Neural cell (in vitro differentiated cells): ENCODE results near the gene CDK2AP2. TPM values are rescaled to one million over a fixed set of nuclear protein-coding genes. Genes with fewer than 3 reads are reported as not detected.

ENCODE experiments used
- H2AFZ ChIP-seq: fragments of 200-600, 300-800 bp; sonication (generic), shearing (Covaris generic); 2 replicates; pipeline ENCODE4 v1.6.0; 2014; ENCODE audit warnings: low read depth, mild to moderate bottlenecking, antibody characterized with exemption, low read length, moderate library complexity
- H3F3A ChIP-seq: fragments of 200-600 bp; shearing (Covaris generic); 2 replicates; pipeline ENCODE4 v1.6.1; 2016; ENCODE audit warnings: mild to moderate bottlenecking, moderate library complexity, mixed read lengths, antibody characterized with exemption, low read length; ENCODE audit not compliant: insufficient read depth, poor library complexity, severe bottlenecking
- H3K27ac ChIP-seq: fragments of 200-600, 300-800 bp; sonication (generic), shearing (Covaris generic); 2 replicates; pipeline ENCODE4 v1.5.1; 2014; ENCODE audit warnings: mild to moderate bottlenecking, low read length, moderate library complexity
- H3K27me3 ChIP-seq: fragments of 300-800, 200-600 bp; sonication (generic), shearing (Covaris generic); 2 replicates; pipeline ENCODE4 v1.6.0; 2014; ENCODE audit warnings: mild to moderate bottlenecking, low read depth, low read length, moderate library complexity; ENCODE audit not compliant: insufficient read depth
- H3K36me3 ChIP-seq: fragments of 300-800, 200-600 bp; sonication (generic), shearing (Covaris generic); 2 replicates; pipeline ENCODE4 v1.5.1; 2014; ENCODE audit warnings: mild to moderate bottlenecking, antibody characterized with exemption, low read length, moderate library complexity; ENCODE audit not compliant: insufficient read depth
- H3K4me2 ChIP-seq: fragments of 300-800, 200-600 bp; sonication (generic), shearing (Covaris generic); 2 replicates; pipeline ENCODE4 v1.6.0; 2014; ENCODE audit warnings: mild to moderate bottlenecking, low read length
- H3K4me3 ChIP-seq: fragments of 300-800, 200-600 bp; sonication (generic), shearing (Covaris generic); 2 replicates; pipeline ENCODE4 v1.5.1; 2014; ENCODE audit warnings: mild to moderate bottlenecking, low read length, moderate library complexity
- H3K79me2 ChIP-seq: fragments of 200-600 bp; shearing (Covaris generic); replicated peaks from 2 replicates; pipeline ENCODE4 v1.6.0; 2014; ENCODE audit warnings: mild to moderate bottlenecking, low read length, moderate library complexity; ENCODE audit not compliant: insufficient read depth
- H3K9ac ChIP-seq: fragments of 300-800, 200-600 bp; sonication (generic), shearing (Covaris generic); 2 replicates; pipeline ENCODE4 v1.6.1; 2016; ENCODE audit warnings: mild to moderate bottlenecking, low read length, mixed read lengths
- H3K9me2 ChIP-seq: fragments of 200-600 bp; shearing (Covaris generic); 2 replicates; pipeline ENCODE4 v1.6.1; 2016; ENCODE audit warnings: mild to moderate bottlenecking, low read length, mixed read lengths; ENCODE audit not compliant: insufficient read depth
- H3K9me3 ChIP-seq: fragments of 200-600, 300-800 bp; sonication (generic), shearing (Covaris generic); 2 replicates; pipeline ENCODE4 v1.6.1; 2016; ENCODE audit warnings: mild to moderate bottlenecking, mixed run types, low read length, moderate library complexity, mixed read lengths
- H4K20me1 ChIP-seq: fragments of 200-600 bp; shearing (Covaris generic); 2 replicates; pipeline ENCODE4 v1.6.1; 2016; ENCODE audit warnings: mild to moderate bottlenecking, mixed run types; ENCODE audit not compliant: insufficient read depth
- EP300 ChIP-seq: fragments of 450-650 bp; conservative IDR thresholded peaks from 2 replicates; pipeline ENCODE4 v1.6.1; 2014; ENCODE audit warnings: antibody characterized with exemption, mild to moderate bottlenecking, moderate library complexity; ENCODE audit not compliant: poor library complexity, severe bottlenecking
- EZH2 ChIP-seq: fragments of 200-600, 300-800 bp; shearing (Covaris generic), sonication (generic); IDR thresholded peaks from 2 replicates; pipeline ENCODE4 v1.6.1; 2014; ENCODE audit warnings: antibody characterized with exemption, low read length, borderline replicate concordance, mild to moderate bottlenecking; ENCODE audit not compliant: insufficient read depth, poor library complexity, severe bottlenecking
- MXI1 ChIP-seq: fragments of 450-650 bp; conservative IDR thresholded peaks from 2 replicates; pipeline ENCODE4 v1.6.1; 2014; ENCODE audit warnings: antibody characterized with exemption, mild to moderate bottlenecking; ENCODE audit not compliant: poor library complexity, severe bottlenecking
- POLR2AphosphoS5 ChIP-seq: IDR thresholded peaks from 2 replicates; pipeline ENCODE4 v1.6.1; 2012
- RAD21 ChIP-seq: fragments of 450-650 bp; conservative IDR thresholded peaks from 2 replicates; pipeline ENCODE4 v1.6.1; 2014; ENCODE audit warnings: antibody characterized with exemption, mild to moderate bottlenecking, moderate library complexity
- REST ChIP-seq: IDR thresholded peaks from 2 replicates; pipeline ENCODE4 v1.6.1; 2012; ENCODE audit warnings: borderline replicate concordance
- SMC3 ChIP-seq: fragments of 450-650 bp; conservative IDR thresholded peaks from 2 replicates; pipeline ENCODE4 v1.6.1; 2014; ENCODE audit warnings: antibody characterized with exemption, mild to moderate bottlenecking, moderate library complexity; ENCODE audit not compliant: poor library complexity
- TAF1 ChIP-seq: IDR thresholded peaks from 2 replicates; pipeline ENCODE4 v1.6.1; 2012; ENCODE audit warnings: low read depth
- polyA plus RNA-seq: library from polyadenylated mRNA; depleted of rRNA; stranded (reverse); fragments of >200 nt; gene quantifications from 2 replicates; pipeline ENCODE4 v1.2.3, GENCODE V29; 2014
- TF ChIP-seq, protein P1 (sequence below): fragments of 450-650 bp; IDR thresholded peaks from 2 replicates; pipeline ENCODE4 v1.5.1; 2014; ENCODE audit warnings: antibody characterized with exemption, mild to moderate bottlenecking, moderate library complexity; ENCODE audit not compliant: poor library complexity, severe bottlenecking

Gene CDK2AP2
- polyA plus RNA-seq, 1 donor from 2014 or later: 18.1 TPM

- H3K9me3 ChIP-seq: no peaks in the 10 kb centered on the region
- no peak for TF ChIP-seq TAF1
- no peak for TF ChIP-seq MXI1
- TF ChIP-seq RAD21: no peak
- TF ChIP-seq REST: no peak
- no peak for TF ChIP-seq EZH2
- no peak for TF ChIP-seq SMC3
- TF ChIP-seq POLR2AphosphoS5: no peak
- no peak for TF ChIP-seq EP300
- TF ChIP-seq, protein P1, sequence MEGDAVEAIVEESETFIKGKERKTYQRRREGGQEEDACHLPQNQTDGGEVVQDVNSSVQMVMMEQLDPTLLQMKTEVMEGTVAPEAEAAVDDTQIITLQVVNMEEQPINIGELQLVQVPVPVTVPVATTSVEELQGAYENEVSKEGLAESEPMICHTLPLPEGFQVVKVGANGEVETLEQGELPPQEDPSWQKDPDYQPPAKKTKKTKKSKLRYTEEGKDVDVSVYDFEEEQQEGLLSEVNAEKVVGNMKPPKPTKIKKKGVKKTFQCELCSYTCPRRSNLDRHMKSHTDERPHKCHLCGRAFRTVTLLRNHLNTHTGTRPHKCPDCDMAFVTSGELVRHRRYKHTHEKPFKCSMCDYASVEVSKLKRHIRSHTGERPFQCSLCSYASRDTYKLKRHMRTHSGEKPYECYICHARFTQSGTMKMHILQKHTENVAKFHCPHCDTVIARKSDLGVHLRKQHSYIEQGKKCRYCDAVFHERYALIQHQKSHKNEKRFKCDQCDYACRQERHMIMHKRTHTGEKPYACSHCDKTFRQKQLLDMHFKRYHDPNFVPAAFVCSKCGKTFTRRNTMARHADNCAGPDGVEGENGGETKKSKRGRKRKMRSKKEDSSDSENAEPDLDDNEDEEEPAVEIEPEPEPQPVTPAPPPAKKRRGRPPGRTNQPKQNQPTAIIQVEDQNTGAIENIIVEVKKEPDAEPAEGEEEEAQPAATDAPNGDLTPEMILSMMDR: no peak
- H3K9ac ChIP-seq: no peak overlapping the region
- no peaks in the 10 kb centered on the region for H3K9me2 ChIP-seq
- no peak overlapping the region for H2AFZ ChIP-seq
- no peaks in the 10 kb centered on the region for H3K36me3 ChIP-seq
- H4K20me1 ChIP-seq: no peaks in the 10 kb centered on the region
- no peaks in the 10 kb centered on the region for H3F3A ChIP-seq
- H3K27me3 ChIP-seq: no peaks in the 10 kb centered on the region
- H3K4me2 ChIP-seq: no peak overlapping the region
- no peak overlapping the region for H3K4me3 ChIP-seq
- no peaks in the 10 kb centered on the region for H3K79me2 ChIP-seq
- no peak overlapping the region for H3K27ac ChIP-seq
Observed at GRCh38 chr11:67541198-67541597, 33.2 kb upstream of the CDK2AP2 start.

DNA sequence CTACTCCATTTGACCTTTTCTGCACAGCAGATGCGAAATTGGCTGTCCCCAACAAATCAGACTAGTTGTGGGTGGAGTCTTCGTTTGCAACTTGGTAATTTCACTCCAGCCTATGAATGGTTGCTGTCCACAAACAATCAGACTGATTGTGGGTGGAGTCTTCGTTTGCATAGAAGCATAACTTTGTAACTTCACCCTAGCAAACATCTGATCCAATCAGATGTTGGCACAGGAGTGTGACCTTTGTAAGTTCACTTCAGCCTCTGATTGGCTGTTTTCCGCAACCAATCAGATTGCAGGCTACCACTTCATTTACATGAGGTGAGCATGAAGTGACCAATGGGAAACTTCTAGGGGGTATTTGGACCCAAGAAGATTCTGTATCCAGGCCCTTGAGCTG, 31.6 kb upstream of the CDK2AP2 start:
- Histone ChIP-seq H3K9me3 (no peaks in the 10 kb centered on the region), H2AFZ (no peak overlapping the region), H3K36me3 (no peaks in the 10 kb centered on the region), H3K27ac (no peak overlapping the region), H3K79me2 (no peaks in the 10 kb centered on the region), H3K4me3 (no peak overlapping the region), H3K9me2 (no peaks in the 10 kb centered on the region), H3K4me2 (no peak overlapping the region), H3F3A (no peaks in the 10 kb centered on the region), H4K20me1 (no peaks in the 10 kb centered on the region), H3K27me3 (no peaks in the 10 kb centered on the region), H3K9ac (no peak overlapping the region)
- TF ChIP-seq TAF1 (no peak), REST (no peak), POLR2AphosphoS5 (no peak), EZH2 (no peak), RAD21 (no peak), SMC3 (no peak), EP300 (no peak), MXI1 (no peak)
- TF ChIP-seq, protein P1: no peak
